Right lobe of liver (tissue), 4 donors: Measurements from ENCODE around the gene TM9SF3.

Experiments
- POLR2A ChIP-seq: fragments of 450-650 bp; IDR thresholded peaks from one replicate; pipeline ENCODE4 v1.6.1; 2017; ENCODE audit warnings: antibody characterized with exemption, mild to moderate bottlenecking
- TF ChIP-seq, protein P1 (sequence below), 4 donors: fragments of 200-600 bp in 3 of 4; fragments of 450-650 bp in 1 of 4; IDR thresholded peaks; one replicate each; pipeline versions ENCODE4 v1.5.1 to v1.8.0; 2016 to 2022; ENCODE audit warnings: antibody characterized with exemption in 4 of 4, mild to moderate bottlenecking in 2 of 4
- donor health status: DM: no; HTN: no; CAD: no.
- donor health status: DM: no; HTN: no; CAD: no.
- donor health status: DM: no; HTN: yes; CAD: no.

DNA sequence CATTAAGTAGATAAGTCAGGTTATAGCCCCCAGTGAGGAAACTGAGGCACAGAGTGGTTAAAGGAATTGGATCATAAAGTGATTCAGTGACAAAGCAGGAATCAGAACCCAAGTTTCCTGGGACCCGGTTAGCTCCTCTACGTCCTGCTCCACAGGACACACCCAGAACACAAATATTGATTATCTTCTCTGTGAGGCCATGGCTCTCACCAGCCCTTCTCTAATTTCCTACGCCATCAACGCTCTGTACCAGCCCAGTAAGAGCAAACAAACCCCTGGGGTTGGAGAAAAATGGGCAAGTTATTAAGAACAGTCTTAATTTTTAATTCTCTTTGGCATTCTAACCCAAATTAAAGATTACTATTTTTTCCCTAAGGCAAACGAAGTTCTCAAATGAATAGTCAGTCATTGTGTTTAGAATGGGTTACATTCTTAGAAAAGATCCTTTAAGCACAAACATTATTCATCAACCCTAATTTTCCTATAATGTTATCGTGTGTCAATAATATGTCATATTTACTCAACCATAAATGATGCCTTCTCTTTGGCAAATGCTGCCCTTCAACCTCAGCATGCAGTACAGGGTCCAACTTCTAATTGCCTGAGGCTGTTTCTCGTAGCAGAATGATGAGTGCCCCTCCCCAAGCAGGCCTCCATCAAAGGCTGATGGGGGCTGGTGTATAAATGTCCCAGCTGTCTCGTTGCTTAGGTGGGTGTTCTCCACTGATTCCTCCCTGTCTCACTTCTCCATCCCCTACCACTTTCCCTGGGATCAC is 25.4 kb upstream of the TM9SF3 start:
- TF ChIP-seq POLR2A, result no peak
- TF ChIP-seq, protein P1, sequence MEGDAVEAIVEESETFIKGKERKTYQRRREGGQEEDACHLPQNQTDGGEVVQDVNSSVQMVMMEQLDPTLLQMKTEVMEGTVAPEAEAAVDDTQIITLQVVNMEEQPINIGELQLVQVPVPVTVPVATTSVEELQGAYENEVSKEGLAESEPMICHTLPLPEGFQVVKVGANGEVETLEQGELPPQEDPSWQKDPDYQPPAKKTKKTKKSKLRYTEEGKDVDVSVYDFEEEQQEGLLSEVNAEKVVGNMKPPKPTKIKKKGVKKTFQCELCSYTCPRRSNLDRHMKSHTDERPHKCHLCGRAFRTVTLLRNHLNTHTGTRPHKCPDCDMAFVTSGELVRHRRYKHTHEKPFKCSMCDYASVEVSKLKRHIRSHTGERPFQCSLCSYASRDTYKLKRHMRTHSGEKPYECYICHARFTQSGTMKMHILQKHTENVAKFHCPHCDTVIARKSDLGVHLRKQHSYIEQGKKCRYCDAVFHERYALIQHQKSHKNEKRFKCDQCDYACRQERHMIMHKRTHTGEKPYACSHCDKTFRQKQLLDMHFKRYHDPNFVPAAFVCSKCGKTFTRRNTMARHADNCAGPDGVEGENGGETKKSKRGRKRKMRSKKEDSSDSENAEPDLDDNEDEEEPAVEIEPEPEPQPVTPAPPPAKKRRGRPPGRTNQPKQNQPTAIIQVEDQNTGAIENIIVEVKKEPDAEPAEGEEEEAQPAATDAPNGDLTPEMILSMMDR (IDR thresholded peaks at IDR 0.05), result no peak
